Hematopoietic multipotent progenitor cell treated with erythropoietin and hydrocortisone succinate and interleukin-3 and kit ligand, for 8 days (in vitro differentiated cells): ENCODE measurements around the gene LSM8.
"Not testable (repeated sequence)": the region's sequence is repeated elsewhere in the genome, so short reads cannot be mapped to it uniquely, and the experiment has no call there.

Source experiments
- DNase-seq: peaks from one replicate; pipeline ENCODE4 v3.0.0-alpha.2; 2015

The LSM8 gene

DNA sequence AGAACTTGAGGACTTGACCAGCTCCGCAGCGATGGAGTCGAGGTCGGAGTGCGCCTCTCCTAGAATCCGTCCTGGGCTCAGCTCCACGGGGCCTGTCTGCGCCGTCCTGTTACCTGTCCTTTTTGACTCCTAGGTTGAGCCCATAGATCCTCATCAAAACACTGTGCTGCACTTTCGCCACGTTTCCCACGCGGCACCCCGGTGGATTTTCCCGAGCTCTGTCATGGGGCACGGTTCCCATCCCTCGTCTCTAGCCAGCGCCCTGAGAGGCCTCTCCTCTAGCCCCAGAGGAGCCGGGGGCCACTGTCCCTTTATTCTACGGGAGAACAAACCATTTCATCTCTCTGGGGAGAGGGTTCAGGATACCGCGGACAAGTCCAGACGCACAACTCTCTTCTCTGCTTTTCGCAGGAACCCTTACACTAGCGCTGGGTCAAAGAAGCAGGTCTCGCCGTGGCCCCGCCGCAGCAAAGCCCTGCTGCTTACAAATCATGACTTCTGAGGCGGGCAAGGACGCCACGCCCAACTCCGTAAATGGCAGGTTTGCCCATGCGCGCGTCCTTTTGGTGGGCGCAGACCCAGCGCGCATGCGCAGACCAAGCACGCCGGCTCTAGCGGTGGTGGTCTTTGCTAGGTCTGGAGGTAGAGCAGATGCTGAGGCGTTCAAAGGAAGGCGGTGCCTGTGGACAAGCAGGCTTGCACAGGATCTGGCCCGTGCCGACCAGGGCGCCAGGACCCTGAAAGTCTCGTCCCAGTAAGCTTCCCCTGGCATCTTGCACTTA lies 30.3 kb downstream of the LSM8 start:
- peak; percentile 82 for DNase-seq

DNA sequence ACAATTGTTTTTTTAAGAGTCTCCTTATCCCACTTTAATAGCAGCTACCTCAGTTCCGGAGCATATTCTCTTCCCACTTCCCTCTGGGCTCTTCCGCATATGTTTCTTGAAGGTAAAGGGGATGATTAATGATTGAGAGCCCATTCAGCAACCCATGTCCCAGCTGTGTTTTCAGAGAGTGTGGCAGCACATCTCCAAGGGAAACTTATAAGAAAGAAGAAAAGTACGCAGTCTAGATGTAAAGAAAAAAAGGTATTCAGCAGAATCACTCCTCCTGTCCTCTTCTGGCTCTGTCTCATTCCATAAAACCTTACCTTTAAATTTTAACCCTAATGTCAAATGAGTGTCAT lies 30.8 kb downstream of the LSM8 start:
- no peak for DNase-seq

DNA sequence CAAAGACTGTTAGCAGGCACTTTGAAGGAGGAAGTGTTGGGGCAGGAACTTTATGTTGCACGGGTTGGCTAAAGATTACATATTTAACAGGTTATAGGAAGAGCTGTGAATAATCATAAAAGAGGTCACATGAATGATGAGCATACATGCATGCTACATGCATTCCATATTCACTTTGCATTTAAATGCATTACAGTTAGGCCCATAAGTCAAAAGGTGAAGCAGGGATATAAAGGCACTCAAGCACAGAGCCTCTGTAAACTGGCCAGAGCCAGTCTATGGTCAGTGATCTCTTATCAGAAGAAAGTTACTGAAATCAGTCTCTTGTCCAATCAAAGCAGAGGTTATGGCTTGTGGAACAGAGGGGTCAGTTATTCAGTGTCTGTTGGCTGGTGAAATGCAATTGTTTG lies 33.3 kb downstream of the LSM8 start:
- no peak for DNase-seq

DNA sequence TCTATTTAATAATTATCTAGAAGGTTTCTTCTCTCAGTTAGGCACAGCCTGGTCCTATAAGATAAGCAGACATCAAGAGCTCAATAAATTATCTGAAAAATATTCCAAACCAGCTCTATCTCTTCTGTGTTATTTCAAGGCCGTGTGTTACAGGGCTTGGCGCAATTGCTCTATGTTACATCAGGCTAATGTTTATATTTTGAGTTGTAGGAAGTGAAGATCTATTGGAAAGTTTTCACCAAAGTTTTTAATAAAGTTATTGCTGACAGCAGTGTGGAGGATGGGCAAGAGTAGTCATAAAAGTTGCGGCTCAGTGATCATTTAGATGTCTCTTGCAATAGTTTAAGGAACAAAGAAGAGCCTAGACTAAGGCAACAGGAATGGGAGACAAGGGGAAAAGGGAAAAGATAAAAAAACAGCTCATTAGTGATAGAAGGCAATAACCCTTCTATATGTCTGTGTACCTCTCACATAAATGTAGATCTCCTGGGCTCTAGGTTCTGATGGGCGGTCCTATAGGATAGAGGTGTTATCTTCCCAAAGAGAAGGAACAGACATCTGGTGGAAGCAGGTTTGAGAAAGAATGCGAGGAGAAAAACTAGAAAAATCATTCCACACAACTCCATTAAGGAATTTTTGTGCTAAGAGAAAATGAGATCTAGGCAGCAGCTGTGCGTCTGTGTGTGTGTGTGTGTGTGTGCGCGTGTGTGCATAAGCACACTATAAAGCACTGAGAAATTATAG lies 34.6 kb downstream of the LSM8 start:
- peak; percentile 64 for DNase-seq

DNA sequence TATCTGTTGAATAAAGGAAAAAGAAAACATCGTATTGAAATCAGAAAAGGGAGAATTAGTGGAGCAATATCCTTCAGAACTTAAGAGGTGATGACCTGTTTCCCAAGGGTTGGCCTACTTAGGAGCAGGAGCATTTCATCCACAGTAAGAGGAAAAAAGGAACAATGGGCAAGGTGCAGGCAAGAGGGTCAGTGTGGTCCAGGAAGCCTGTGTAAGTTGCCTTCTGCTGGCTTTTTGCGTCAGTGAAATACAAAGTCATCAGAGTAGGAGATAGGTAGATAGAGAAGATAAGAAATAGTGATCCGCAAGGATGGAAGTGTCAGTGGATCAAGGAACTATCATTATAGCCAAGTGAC lies 35.2 kb downstream of the LSM8 start:
- DNase-seq: no peak

DNA sequence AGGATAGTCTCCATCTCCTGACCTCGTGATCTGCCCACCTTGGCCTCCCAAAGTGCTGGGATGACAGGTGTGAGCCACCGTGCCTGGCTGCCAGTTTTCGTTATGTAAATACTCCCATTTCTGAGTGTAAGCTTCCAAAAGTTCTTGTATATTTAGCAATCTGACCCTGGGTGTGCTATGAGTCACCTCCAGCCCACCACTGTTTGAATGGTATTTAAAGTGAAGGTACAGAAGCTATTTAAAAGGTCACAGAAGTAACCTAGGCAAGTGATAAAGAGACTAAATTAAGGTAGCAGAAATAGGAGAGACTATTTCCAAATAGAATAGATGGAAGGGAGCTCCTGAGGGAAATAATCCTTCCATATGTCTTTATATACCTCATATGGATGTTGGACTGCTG lies 36.6 kb downstream of the LSM8 start:
- DNase-seq: no peak

DNA sequence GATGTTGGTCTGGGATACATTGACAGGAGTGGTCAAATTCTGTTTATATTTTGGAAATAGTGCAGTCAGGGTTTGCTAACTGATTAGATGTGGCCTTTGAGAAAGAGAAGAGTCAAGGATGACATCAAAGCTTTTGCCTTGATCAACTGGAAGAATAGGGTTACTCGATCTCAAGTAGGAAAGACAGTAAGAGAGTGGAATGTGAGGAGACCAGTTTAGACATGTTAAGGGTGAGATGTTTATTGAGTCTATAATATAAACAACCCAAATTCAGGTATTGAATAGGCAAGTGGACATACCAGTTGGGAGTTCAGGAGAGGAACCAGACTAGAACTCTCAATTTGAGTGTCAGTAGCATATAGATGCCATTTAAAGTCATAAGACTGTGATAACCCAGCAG lies 38.6 kb downstream of the LSM8 start:
- no peak for DNase-seq

DNA sequence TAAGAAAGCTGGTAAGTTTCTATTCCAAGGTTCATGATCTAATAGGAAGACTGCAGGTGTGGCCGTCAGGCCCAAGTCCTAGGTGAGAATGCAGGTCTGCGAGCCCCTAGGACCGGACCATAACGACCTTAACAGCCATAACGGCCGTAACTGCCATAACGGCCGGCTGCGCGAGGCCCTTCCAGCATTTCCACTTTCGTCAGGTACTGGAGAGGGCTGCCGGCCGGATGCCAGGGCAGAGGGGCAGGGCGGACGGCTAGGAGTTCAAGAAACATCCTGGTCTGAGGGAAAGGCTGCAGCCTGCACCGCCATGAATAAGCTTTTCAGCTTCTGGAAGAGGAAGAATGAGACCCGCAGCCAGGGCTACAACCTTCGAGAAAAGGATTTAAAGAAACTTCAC lies 40.6 kb downstream of the LSM8 start, which contains the start of gene ANKRD7:
ANKRD7 (plus strand) TSS at position 184 of the 400 bp plus-strand sequence; CDS start at position 311, 127 bp downstream.
- DNase-seq: no peak

DNA sequence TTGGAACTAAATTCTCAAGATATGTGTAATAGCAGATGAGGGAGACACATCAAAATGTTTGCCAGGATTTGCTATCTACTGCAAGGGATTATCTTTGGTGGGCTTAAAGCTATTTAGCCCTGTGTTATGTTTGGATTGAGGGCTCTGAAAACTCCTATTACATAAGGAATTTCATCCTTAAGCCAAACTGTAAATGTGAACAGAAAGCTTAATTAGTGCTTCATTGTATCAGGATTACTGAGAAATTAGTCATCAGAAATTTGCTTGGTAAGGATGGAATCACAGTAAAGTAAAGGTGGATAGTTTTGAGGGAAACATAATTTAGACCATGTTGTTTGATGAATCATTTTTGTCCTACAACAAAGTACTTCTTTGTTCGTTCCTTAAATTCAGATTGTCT lies 48.9 kb downstream of the LSM8 start:
- no peak for DNase-seq

DNA sequence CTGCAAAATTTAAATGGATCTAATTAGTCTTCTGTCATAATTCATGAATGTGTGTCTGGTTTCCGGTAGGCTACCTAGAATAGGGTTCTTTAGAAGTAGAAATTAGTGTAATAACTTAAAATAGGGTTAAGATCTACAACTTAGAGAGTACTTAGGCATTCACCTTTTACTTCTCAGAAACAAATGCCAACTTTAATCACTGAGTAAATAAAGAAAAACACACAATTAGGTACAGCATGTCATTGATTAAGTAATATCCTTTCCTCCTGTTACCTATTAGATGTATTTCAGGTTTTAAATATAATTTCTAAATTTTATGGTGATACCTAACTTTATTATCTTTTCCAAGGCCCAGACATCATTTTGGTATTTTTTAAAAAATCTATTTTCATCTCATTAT lies 49.8 kb downstream of the LSM8 start:
- DNase-seq: no peak

DNA sequence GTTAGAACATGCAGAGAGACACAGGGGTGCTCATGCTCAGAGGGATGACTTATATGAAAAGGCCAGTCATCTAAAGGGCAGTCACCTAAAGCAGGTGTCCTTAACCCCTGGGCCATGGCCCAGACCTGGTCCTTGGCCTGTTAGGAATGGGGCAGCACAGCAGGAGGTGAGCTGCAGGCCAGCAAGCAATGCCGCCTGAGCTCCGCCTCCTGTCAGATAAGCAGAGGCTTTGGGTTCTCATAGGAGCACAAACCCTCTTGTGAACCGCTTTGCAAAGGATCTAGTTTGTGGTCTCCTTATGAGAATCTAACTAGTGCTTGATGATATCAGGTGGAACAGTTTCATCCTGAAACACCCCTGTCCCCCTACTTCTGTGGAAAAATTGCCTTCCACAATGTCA lies 55.0 kb downstream of the LSM8 start:
- DNase-seq: no peak

DNA sequence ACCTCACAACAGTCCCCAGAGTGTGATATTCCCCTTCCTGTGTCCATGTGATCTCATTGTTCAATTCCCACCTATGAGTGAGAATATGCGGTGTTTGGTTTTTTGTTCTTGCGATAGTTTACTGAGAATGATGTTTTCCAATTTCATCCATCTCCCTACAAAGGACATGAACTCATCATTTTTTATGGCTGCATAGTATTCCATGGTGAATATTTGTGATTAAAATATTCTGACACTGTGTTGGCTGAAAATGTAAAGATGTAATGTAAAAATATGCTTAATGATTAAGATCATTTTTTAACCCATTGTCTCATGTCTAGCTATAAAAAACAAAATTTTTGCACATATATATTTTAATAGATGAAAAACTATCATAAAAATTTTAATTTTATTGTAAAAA lies 56.4 kb downstream of the LSM8 start:
- not testable (repeated sequence) for DNase-seq
